GM18511 (cell line): ENCODE data around the gene RCSD1.
"Not testable (repeated sequence)": the region's sequence is repeated elsewhere in the genome, so short reads cannot be mapped to it uniquely, and the experiment has no call there.

Experiments
- ATAC-seq: cut with Tn5 transposase; IDR thresholded peaks from one replicate; pipeline ENCODE4 v1.9.1; 2021; ENCODE audit warnings: mild to moderate bottlenecking, moderate library complexity; ENCODE audit not compliant: unreplicated experiment

RCSD1 gene

GRCh38 chr1:167629681-167630567 is at the start of gene RCSD1:
Gene RCSD1, plus strand, starts transcription at chr1:167630232. Its CDS starts 192 bp downstream, at chr1:167630424.
- peak; percentile 25 for ATAC-seq

- no peak for ATAC-seq
Measured at GRCh38 chr1:167582064-167582463, 48.0 kb upstream of the RCSD1 start.

GRCh38 chr1:167582722-167583121 is 47.3 kb upstream of the RCSD1 start:
- no peak for ATAC-seq

- no peak for ATAC-seq
Measured at GRCh38 chr1:167584581-167584980, 45.5 kb upstream of the RCSD1 start.

- no peak for ATAC-seq
Measured at GRCh38 chr1:167587342-167587741, 42.7 kb upstream of the RCSD1 start.

- ATAC-seq: no peak
Measured at GRCh38 chr1:167587872-167588271, 42.2 kb upstream of the RCSD1 start.

- no peak for ATAC-seq
Measured at GRCh38 chr1:167588361-167588760, 41.7 kb upstream of the RCSD1 start.

GRCh38 chr1:167592475-167592874 is 37.6 kb upstream of the RCSD1 start:
- ATAC-seq: no peak

- no peak for ATAC-seq
Measured at GRCh38 chr1:167593860-167594259, 36.2 kb upstream of the RCSD1 start.

GRCh38 chr1:167594822-167595221 is 35.2 kb upstream of the RCSD1 start:
- ATAC-seq: no peak

- peak; percentile 79 for ATAC-seq
Measured at GRCh38 chr1:167599957-167600581, 30.0 kb upstream of the RCSD1 start.

GRCh38 chr1:167601442-167602383 is 28.3 kb upstream of the RCSD1 start:
- no peak for ATAC-seq

- no peak for ATAC-seq
Measured at GRCh38 chr1:167602840-167603239, 27.2 kb upstream of the RCSD1 start.

GRCh38 chr1:167605576-167605975 is 24.5 kb upstream of the RCSD1 start:
- no peak for ATAC-seq

- ATAC-seq: no peak
Measured at GRCh38 chr1:167611983-167612382, 18.0 kb upstream of the RCSD1 start.

- ATAC-seq: no peak
Measured at GRCh38 chr1:167612587-167613385, 17.2 kb upstream of the RCSD1 start.

GRCh38 chr1:167613984-167614383 is 16.0 kb upstream of the RCSD1 start:
- ATAC-seq: not testable (repeated sequence)

- no peak for ATAC-seq
Measured at GRCh38 chr1:167614851-167615250, 15.2 kb upstream of the RCSD1 start.

GRCh38 chr1:167616521-167616920 is 13.5 kb upstream of the RCSD1 start:
- no peak for ATAC-seq
